Measurements from ENCODE around the gene FRMPD4. TPM values are rescaled to one million over a fixed set of nuclear protein-coding genes. Genes with fewer than 3 reads are reported as not detected.

Gene FRMPD4
- total and polyA plus RNA-seq, 10 of the 15 experiments (the other 5 are each of a cell fraction or from before 2014, with no cell fraction given) = not detected

GRCh38 chrX:12686331-12686730, 548.1 kb downstream of the FRMPD4 start:
- TF ChIP-seq ZBED1 (IDR thresholded peaks at IDR 0.05; ENCODE audit: borderline replicate concordance) (no peak), NFYA (IDR thresholded peaks at IDR 0.05; ENCODE audit: borderline replicate concordance, low read depth, low read length) (no peak), ZNF687 (IDR thresholded peaks at IDR 0.05) (no peak), RELB (IDR thresholded peaks at IDR 0.05; ENCODE audit: low read depth) (no peak), SUPT20H (IDR thresholded peaks at IDR 0.05; ENCODE audit: borderline replicate concordance, control insufficient read depth, low read depth, low read length) (no peak), RBBP5 (conservative IDR thresholded peaks at IDR 0.05) (no peak), TCF12 (IDR thresholded peaks at IDR 0.05; ENCODE audit: low read depth, low read length) (no peak), EZH2 (IDR thresholded peaks at IDR 0.05; ENCODE audit: borderline replicate concordance, control insufficient read depth, low read depth, low read length) (no peak)
- H2AFZ ChIP-seq (ENCODE audit: control insufficient read depth, low read depth, low read length) = no peak overlapping the region
- no peak overlapping the region for H3K4me2 ChIP-seq (ENCODE audit: control insufficient read depth, insufficient read depth)
- H3K4me3 ChIP-seq = no peak overlapping the region
- no peaks in the 10 kb centered on the region for H3K9me3 ChIP-seq (replicated peaks; ENCODE audit: control insufficient read depth, insufficient read depth, low read length)
- no peaks in the 10 kb centered on the region for H4K20me1 ChIP-seq (ENCODE audit: control insufficient read depth, insufficient read depth)
- in situ Hi-C loops (cut with MboI) = no loop called here
- no peaks in the 10 kb centered on the region for H3K36me3 ChIP-seq (ENCODE audit: control insufficient read depth in 2 of 2, insufficient read depth in 2 of 2, low read length in 1 of 2)
- H3K4me1 ChIP-seq (ENCODE audit: control insufficient read depth, insufficient read depth, low read length) = no peaks in the 10 kb centered on the region
- CTCF ChIA-PET = no interaction called here
- no peaks in the 10 kb centered on the region for H3K79me2 ChIP-seq (ENCODE audit: control insufficient read depth, insufficient read depth, low read length)
- POLR2A ChIA-PET = no interaction called here
- H3K27me3 ChIP-seq (replicated peaks in 1 of 2; ENCODE audit: control insufficient read depth in 2 of 2, insufficient read depth in 2 of 2, low read length in 1 of 2) = peaks cover 2% of the 10 kb centered on the region in 2 experiments; a peak in 1 of 4 replicates
- FAIRE-seq (no peak), DNase-seq (ENCODE audit: low read depth, low spot score) (no peak), ATAC-seq (no peak)
- RAD21 ChIA-PET (ENCODE audit: unreplicated experiment) = no interaction called here
- SMC1A ChIA-PET (ENCODE audit: uncharacterized antibody, unreplicated experiment) = no interaction called here
- no peak overlapping the region for H3K27ac ChIP-seq (ENCODE audit: control insufficient read depth, insufficient read depth)
- no TSS peak for BruUV-seq (replicated peaks)
- no peak overlapping the region for H3K9ac ChIP-seq (ENCODE audit: control insufficient read depth, insufficient read depth, low read length)
- intact Hi-C loops (cut with micrococcal nuclease; ENCODE audit: unreplicated experiment) = no loop called here

Measured in GM12878 (cell line).